WTC11 (cell line): ENCODE measurements around the gene ABHD12B.

ENCODE experiments used
- CTCF ChIP-seq: fragments of 200-600 bp; IDR thresholded peaks from 2 replicates; pipeline ENCODE4 v1.8.0; 2022; ENCODE audit warnings: antibody characterized with exemption
- FOXP4 ChIP-seq: sonication (generic); formaldehyde crosslinking; IDR thresholded peaks from 2 replicates; pipeline ENCODE4 v1.8.0; 2022; ENCODE audit warnings: mild to moderate bottlenecking, missing genetic modification reagents
- ZNF416 ChIP-seq: fragments of 250-450 bp; sonication (Bioruptor Pico); IDR thresholded peaks from 2 replicates; pipeline ENCODE4 v1.9.0; 2021; ENCODE audit warnings: mild to moderate bottlenecking, inconsistent platforms
- ZNF512 ChIP-seq: sonication (generic); formaldehyde crosslinking; IDR thresholded peaks from 2 replicates; pipeline ENCODE4 v1.8.1; 2022; ENCODE audit warnings: missing genetic modification reagents, borderline replicate concordance

GRCh38 chr14:50836515-50836914 lies 35.3 kb upstream of the ABHD12B start:
- TF ChIP-seq CTCF (no peak), FOXP4 (no peak), ZNF416 (no peak), ZNF512 (CRISPR knock-in tag) (no peak)
